ENCODE measurements around the gene FGFBP3.

FGFBP3 gene

DNA sequence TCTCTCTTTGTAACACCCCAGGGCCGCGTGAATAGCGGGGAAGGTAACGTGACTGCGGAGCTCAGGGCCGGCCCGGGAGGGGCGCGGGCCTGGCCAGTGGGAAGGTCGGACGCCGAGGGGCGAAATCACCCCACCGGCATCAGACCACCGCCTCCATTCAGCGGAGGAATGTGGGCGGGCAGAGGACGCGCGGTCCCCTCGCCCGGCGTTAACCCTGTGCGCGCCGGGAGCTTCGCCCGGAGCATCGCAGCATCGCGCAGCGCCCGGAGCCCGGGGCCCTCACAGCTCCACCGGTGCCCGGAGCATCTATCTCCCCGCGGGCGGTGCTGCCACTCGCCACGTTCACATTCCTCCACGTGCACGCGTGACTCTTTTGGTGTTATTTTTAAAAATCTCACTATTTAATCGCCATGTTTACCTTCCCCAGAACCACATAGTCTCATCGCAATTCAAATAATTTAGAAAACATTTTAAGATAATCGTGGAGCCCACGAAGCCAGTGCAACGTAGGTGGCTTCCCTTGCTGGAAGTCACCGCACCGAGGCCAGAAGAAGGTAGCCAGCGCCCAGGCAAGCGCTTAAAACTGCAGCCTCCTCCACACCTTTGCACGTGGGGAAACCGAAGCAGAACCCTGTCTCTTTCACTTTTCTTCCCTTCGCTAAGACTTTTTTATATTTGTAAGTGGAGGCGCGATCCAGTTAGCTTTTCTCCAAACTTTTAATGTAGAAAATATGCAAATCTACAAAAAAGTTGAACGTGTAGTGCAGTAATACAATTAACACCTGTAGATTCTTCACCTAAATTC, 21.8 kb downstream of the FGFBP3 start:
- peak; percentile 2 for DNase-seq
- Mint-ChIP-seq H3K36me3 (no peaks in the 10 kb centered on the region), H3K9me3 (no peaks in the 10 kb centered on the region), H3K27ac (no peak overlapping the region), H3K27me3 (peaks cover 24 to 44% of the 10 kb centered on the region in 2 donors), H3K4me3 (peak overlapping the region; percentile 86 to 95), H3K4me1 (peaks cover 2 to 12% of the 10 kb centered on the region in 2 donors)
- ATAC-seq (replicated peaks) = peak; percentile 77 to 80

DNA sequence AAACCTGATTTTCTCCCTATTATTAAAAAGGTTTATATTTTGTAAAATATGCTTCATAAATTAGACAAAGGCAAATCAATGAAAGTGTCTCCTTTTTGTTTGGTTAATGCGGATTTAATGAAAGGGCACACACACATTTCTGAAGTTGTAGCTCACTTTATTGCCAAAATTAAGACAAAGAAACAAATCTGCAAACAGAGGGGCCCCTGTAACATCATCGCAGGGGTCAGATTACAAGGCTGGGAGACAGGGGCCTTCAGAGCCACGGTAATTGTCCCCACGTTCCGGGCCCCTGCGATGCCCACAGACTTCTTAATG, 22.4 kb downstream of the FGFBP3 start:
- Mint-ChIP-seq H3K27ac (no peak overlapping the region), H3K36me3 (no peaks in the 10 kb centered on the region), H3K27me3 (peaks cover 24 to 43% of the 10 kb centered on the region in 2 donors), H3K9me3 (no peaks in the 10 kb centered on the region), H3K4me3 (peak overlapping the region; percentile 86 to 95), H3K4me1 (peaks cover 2 to 12% of the 10 kb centered on the region in 2 donors)
- DNase-seq (no peak), ATAC-seq (replicated peaks) (no peak)

DNA sequence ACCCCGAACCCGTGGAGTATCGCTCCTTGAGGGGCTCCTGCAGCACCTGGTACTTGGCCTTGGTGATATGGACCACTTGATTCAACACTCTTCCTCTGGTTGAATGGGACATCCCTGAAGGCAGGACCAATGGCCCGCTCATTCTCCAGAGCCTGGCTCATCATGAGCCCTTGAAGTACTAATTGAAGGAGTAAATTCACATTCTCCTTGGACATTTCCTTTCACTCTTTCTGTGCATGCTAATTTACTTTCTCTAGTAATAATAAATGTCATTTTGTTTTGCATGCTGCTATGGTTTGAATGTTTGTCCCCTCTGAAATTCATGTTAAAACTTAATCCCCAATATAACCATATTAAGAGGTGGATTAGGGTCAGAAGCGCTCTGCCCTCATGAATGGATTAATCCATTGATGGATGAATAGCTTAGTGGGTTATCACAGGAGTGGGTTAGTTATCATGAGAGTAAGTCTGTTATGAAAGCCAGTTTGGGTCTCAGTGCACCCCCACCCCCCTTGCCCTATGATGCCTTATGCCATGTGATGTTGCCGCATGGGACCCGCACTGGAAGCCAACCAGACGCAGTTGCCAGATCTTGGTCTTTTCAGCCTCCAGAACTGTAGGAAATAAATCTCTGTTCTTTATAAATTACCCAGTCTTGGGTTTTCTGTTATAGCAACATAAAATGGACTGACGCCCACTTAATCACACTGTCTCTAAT, 23.8 kb downstream of the FGFBP3 start:
- no peak for ATAC-seq (replicated peaks)
- no peak overlapping the region for H3K4me3 Mint-ChIP-seq
- H3K27me3 Mint-ChIP-seq = peaks cover 20 to 30% of the 10 kb centered on the region in 2 donors
- peaks cover 0 to 3% of the 10 kb centered on the region in 2 donors for H3K9me3 Mint-ChIP-seq
- peaks cover 2 to 12% of the 10 kb centered on the region in 2 donors for H3K4me1 Mint-ChIP-seq
- H3K27ac Mint-ChIP-seq = no peak overlapping the region
- no peak for DNase-seq
- H3K36me3 Mint-ChIP-seq = peaks cover 0 to 4% of the 10 kb centered on the region in 2 donors

DNA sequence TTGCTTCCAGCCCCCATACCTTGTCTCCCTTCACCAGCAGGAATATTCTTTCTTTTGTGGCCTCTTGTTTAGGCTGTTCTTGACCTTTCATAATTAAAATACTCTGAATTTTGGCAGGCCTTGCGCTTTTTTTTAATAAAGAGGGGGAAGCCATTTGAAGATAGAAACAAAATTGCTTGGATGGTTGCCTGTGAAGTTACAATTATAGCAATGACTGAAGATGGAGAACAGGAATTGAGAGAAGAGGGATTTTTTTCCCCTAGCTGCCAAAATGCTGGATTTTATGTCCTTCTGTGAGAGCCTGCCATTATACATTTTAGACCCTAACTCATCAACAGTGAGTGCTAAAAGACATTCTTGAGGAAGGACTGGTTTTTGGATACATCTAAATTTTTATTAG, 24.8 kb downstream of the FGFBP3 start:
- Mint-ChIP-seq H3K36me3 (peaks cover 0 to 4% of the 10 kb centered on the region in 2 donors), H3K27ac (no peak overlapping the region), H3K4me3 (no peak overlapping the region), H3K27me3 (peaks cover 15 to 21% of the 10 kb centered on the region in 2 donors), H3K4me1 (peaks cover 2 to 12% of the 10 kb centered on the region in 2 donors), H3K9me3 (peaks cover 0 to 3% of the 10 kb centered on the region in 2 donors)
- DNase-seq (no peak), ATAC-seq (replicated peaks) (no peak)

DNA sequence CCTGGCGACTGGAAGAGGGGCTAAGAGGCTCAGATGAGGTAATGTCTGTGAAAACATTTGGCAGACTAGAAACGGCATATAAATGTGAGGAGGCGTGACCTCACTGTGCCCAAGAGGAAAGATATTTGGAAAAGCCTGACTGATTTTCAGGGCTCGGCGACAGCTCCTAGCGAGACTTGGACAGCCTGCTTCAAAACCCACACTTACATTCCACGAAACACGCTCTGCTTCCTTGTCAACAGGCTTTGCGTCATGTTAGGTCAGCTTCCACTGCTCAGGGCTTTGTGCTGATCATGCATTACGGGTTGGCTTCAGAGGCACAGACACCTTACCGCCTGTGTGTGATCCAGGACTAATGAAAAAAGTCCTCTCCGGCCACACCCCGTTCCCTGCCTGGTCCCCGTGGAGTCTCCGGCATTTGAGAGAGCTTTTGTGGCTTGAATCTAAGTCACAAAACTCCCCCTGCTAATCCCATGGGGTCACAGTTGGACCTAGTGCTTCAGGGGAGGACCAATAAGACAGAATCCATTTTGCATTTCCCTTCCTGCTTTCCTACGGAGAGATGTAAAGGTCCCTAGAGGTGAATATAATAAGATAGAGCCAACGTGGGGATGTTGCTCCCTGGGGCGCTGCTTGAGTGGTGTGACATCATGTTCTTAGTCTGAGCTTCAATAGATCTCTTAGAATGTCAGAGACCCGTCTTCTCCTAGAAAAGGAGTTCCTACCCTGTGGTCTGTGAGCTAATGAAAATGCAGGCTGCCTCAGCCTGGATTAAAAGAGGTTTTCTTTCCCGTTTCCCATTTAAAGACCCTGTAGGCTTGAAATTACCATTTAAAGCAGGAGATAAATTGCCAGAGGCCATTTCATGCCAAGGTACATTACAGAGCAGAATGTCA, 25.5 kb downstream of the FGFBP3 start:
- no peak for DNase-seq
- H3K36me3 Mint-ChIP-seq = peaks cover 0 to 4% of the 10 kb centered on the region in 2 donors
- H3K27ac Mint-ChIP-seq = no peak overlapping the region
- peaks cover 0 to 3% of the 10 kb centered on the region in 2 donors for H3K9me3 Mint-ChIP-seq
- H3K4me1 Mint-ChIP-seq = peaks cover 2 to 12% of the 10 kb centered on the region in 2 donors
- no peak overlapping the region for H3K4me3 Mint-ChIP-seq
- H3K27me3 Mint-ChIP-seq = peaks cover 11 to 16% of the 10 kb centered on the region in 2 donors
- ATAC-seq (replicated peaks) = no peak

DNA sequence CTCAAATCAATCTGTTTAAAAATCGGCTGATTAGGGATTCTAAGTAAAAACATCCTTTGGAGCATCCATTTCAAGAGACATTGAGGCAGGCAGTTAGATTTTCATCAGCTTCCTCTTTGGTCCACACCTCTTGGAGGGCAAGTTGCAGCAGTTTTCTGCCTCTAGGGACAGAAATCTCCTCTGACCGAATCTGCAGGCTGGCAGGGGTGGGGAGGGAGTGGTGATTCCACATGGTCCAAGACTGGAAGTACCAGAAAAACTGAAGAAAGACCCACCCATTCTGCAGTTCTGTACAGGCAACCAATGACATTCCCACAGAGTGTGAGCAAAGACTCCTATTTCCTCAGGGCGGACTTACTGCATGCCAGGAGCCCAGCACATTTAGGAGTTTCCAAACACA, 29.0 kb downstream of the FGFBP3 start:
- H3K27ac Mint-ChIP-seq = no peak overlapping the region
- no peak for DNase-seq
- no peak overlapping the region for H3K4me3 Mint-ChIP-seq
- ATAC-seq (replicated peaks) = no peak
- peaks cover 0 to 4% of the 10 kb centered on the region in 2 donors for H3K36me3 Mint-ChIP-seq
- H3K4me1 Mint-ChIP-seq = peaks cover 0 to 2% of the 10 kb centered on the region in 2 donors
- peaks cover 0 to 3% of the 10 kb centered on the region in 2 donors for H3K9me3 Mint-ChIP-seq
- H3K27me3 Mint-ChIP-seq = peaks cover 3 to 4% of the 10 kb centered on the region in 2 donors

DNA sequence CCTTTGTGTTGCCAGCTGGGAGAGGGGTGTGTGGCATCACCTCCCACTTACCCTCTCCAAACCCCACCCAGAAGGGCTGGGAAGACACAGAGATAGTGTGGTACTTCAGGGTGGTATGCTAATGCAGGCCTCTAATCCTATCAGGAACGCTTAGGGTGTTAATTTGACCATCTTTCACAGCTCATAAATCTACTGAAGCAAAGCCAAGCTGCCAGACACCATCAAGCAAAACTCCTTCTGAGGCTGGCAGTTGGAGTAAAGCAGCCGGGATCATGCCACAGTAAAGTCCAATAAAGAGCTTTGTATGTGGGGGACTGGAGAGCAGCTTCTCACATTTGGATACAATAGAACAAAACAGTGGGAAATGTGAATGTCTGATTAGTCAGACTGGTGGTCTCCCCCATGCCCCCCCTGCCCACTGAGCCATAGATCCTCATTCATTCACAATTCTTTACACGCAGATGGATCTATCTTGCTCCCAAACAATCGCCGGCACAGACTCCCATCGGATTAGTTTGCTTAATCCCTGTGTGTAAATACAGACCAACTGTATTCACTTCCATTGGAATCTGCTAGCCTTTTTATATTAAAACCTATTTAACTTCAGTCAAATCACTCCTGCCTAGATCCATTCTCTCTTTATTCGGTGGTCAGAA, 29.6 kb downstream of the FGFBP3 start:
- no peaks in the 10 kb centered on the region for H3K4me1 Mint-ChIP-seq

DNA sequence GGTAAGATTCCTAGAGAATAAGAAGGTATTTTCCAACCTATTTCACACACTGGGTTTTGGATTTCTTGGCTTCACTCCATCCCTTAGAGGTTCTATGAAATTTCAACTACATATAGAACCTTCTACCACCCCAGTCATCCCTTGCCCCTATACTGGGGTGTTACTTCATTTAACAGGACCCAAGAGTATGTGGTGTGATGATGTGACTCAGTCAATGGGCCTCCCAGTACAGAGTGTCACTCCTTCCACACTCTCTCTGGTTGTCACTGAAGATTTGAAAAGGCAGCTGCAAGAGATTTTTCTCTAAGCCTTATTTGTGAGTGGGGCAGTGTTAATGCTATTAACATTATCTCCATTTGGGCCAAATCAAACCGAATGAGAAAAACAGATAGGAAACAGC, 33.5 kb downstream of the FGFBP3 start:
- no peaks in the 10 kb centered on the region for H3K27me3 Mint-ChIP-seq
- no peak overlapping the region for H3K4me3 Mint-ChIP-seq
- DNase-seq (no peak), ATAC-seq (replicated peaks) (no peak)
- H3K9me3 Mint-ChIP-seq = no peaks in the 10 kb centered on the region
- H3K4me1 Mint-ChIP-seq = no peaks in the 10 kb centered on the region
- H3K27ac Mint-ChIP-seq = no peak overlapping the region
- H3K36me3 Mint-ChIP-seq = no peaks in the 10 kb centered on the region

More for the DNA sequence above, 29.6 kb downstream of the FGFBP3 start:
- ATAC-seq (replicated peaks) (no peak), DNase-seq (no peak)
- peaks cover 0 to 3% of the 10 kb centered on the region in 2 donors for H3K9me3 Mint-ChIP-seq
- H3K36me3 Mint-ChIP-seq = peaks cover 0 to 4% of the 10 kb centered on the region in 2 donors
- H3K4me3 Mint-ChIP-seq = no peak overlapping the region
- no peak overlapping the region for H3K27ac Mint-ChIP-seq
- no peaks in the 10 kb centered on the region for H3K27me3 Mint-ChIP-seq

DNA sequence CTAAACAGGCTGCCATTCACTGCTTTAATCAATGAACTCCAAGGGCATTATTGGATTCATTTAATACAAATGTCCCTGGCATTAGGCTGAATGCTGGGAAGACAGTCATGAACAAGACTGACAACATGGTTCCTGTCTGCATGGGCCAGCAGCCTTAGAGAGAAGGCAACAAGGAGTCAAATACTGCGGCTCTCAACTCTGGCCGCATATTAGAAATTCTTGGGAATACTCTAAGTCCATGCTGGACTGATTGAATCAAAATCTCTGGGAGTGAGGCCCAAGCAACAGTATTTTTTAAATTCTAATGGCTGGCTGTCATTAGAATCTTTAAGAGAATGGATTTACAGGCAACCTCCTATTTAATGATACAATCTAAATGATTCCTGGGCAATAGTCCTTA, 34.1 kb downstream of the FGFBP3 start:
- no peaks in the 10 kb centered on the region for H3K4me1 Mint-ChIP-seq
- H3K27ac Mint-ChIP-seq = no peak overlapping the region
- no peak for DNase-seq
- no peaks in the 10 kb centered on the region for H3K36me3 Mint-ChIP-seq
- no peak for ATAC-seq (replicated peaks)
- no peak overlapping the region for H3K4me3 Mint-ChIP-seq
- H3K27me3 Mint-ChIP-seq = no peaks in the 10 kb centered on the region
- no peaks in the 10 kb centered on the region for H3K9me3 Mint-ChIP-seq

DNA sequence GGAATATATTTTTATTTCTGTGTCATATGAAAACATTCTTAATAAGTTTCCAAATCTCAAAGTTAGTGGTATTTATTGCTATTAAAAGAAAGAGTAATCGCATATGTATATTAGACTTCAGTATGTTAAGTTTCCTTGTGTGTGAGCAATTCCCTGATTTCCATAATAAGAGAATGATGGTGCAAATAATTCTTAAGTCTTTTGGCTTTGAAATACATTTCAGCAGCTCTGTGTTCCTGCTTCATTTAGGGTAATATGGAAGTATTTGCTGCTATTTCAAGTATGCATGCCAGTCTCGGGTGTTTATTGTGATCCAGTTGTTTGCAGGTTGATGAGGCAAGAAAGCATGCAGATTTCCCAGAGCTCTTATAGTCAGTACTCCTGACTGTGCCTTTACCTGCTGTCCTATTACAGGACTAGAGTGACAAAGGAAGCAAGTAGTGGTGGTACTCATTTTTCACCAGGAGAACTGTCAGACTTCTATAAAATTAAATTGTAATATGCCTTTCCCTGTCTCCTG, 43.7 kb downstream of the FGFBP3 start:
- no peak overlapping the region for H3K4me3 Mint-ChIP-seq
- H3K27me3 Mint-ChIP-seq = no peaks in the 10 kb centered on the region
- peaks cover 13 to 23% of the 10 kb centered on the region in 2 donors for H3K36me3 Mint-ChIP-seq
- no peaks in the 10 kb centered on the region for H3K4me1 Mint-ChIP-seq
- DNase-seq (no peak), ATAC-seq (replicated peaks) (no peak)
- no peak overlapping the region for H3K27ac Mint-ChIP-seq
- no peaks in the 10 kb centered on the region for H3K9me3 Mint-ChIP-seq

DNA sequence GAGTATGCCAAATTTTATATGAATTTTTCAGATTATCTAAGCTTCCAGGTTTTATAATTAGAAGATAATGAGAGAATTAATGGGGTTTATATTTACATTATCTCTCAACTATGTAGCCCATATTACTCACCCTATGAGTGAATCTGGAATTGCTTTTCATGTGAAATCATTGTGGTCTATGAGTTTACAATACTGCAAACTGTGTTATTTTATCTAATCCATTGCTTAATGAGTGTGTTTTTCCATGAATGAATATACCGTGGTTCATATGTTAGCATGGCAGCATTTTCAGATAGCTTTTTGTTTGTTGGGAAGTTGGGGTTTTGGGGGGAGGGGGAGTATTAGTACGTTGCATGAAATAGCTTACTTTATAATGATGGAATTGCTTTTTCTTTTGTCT, 44.5 kb downstream of the FGFBP3 start:
- peaks cover 13 to 24% of the 10 kb centered on the region in 2 donors for H3K36me3 Mint-ChIP-seq
- no peak for ATAC-seq (replicated peaks)
- no peak for DNase-seq
- H3K4me3 Mint-ChIP-seq = no peak overlapping the region
- H3K9me3 Mint-ChIP-seq = no peaks in the 10 kb centered on the region
- H3K27me3 Mint-ChIP-seq = no peaks in the 10 kb centered on the region
- no peak overlapping the region for H3K27ac Mint-ChIP-seq
- H3K4me1 Mint-ChIP-seq = no peaks in the 10 kb centered on the region

DNA sequence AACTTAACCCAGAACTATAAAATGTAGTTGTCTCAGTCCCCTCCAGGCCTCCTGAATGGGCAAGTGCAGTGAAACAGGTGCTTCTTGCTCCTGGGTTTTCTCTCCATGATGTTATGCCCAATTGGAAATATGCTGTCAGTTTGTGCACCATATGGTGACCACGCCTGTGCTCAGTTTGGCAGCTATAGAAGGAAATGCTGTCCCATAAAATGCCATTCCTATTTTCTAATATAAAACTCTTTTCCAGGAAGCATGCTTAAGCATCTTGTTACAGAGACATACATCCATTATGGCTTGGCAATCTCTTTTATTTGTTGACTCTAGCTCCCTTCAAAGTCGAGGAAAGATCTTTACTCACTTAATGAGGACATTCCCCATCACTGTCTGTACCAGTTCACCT, 45.2 kb downstream of the FGFBP3 start:
- H3K4me3 Mint-ChIP-seq = no peak overlapping the region

DNA sequence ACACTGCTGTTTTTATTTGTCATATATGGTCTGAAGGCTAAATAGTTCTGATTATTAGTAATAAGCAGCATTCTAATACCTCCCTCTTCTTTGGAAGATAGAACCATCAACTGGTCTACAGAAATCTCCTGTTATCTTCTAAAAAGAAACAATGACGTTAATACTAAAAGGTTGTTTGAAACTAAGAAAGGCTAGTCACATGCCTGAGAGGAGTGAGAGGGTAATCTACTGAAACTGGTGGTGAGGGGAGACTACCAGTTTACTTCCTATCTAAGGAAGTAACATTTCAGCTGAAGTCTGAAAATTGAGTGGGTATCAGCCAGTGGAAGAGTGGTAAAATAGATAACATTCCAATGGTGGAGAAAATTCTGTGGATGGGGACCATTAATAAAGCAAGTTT, 48.4 kb downstream of the FGFBP3 start:
- no peak overlapping the region for H3K27ac Mint-ChIP-seq
- no peak overlapping the region for H3K4me3 Mint-ChIP-seq
- H3K27me3 Mint-ChIP-seq = no peaks in the 10 kb centered on the region
- H3K4me1 Mint-ChIP-seq = no peaks in the 10 kb centered on the region
- no peaks in the 10 kb centered on the region for H3K9me3 Mint-ChIP-seq
- H3K36me3 Mint-ChIP-seq = peaks cover 23 to 34% of the 10 kb centered on the region in 2 donors
- DNase-seq = no peak
- ATAC-seq (replicated peaks) = no peak

More for the DNA sequence above, 45.2 kb downstream of the FGFBP3 start:
- ATAC-seq (replicated peaks) = no peak
- Mint-ChIP-seq H3K27me3 (no peaks in the 10 kb centered on the region), H3K9me3 (no peaks in the 10 kb centered on the region), H3K27ac (no peak overlapping the region), H3K4me1 (no peaks in the 10 kb centered on the region), H3K36me3 (peaks cover 13 to 24% of the 10 kb centered on the region in 2 donors)
- no peak for DNase-seq
